HG02938 (cell line): ENCODE measurements around the gene ADM2.
"Not testable (repeated sequence)": the region's sequence is repeated elsewhere in the genome, so short reads cannot be mapped to it uniquely, and the experiment has no call there.

Experiments
- ATAC-seq: cut with Tn5 transposase; IDR thresholded peaks from one replicate; pipeline ENCODE4 v1.9.1; 2021; ENCODE audit warnings: mild to moderate bottlenecking, moderate library complexity; ENCODE audit not compliant: unreplicated experiment

Gene ADM2, protein sequence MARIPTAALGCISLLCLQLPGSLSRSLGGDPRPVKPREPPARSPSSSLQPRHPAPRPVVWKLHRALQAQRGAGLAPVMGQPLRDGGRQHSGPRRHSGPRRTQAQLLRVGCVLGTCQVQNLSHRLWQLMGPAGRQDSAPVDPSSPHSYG

DNA sequence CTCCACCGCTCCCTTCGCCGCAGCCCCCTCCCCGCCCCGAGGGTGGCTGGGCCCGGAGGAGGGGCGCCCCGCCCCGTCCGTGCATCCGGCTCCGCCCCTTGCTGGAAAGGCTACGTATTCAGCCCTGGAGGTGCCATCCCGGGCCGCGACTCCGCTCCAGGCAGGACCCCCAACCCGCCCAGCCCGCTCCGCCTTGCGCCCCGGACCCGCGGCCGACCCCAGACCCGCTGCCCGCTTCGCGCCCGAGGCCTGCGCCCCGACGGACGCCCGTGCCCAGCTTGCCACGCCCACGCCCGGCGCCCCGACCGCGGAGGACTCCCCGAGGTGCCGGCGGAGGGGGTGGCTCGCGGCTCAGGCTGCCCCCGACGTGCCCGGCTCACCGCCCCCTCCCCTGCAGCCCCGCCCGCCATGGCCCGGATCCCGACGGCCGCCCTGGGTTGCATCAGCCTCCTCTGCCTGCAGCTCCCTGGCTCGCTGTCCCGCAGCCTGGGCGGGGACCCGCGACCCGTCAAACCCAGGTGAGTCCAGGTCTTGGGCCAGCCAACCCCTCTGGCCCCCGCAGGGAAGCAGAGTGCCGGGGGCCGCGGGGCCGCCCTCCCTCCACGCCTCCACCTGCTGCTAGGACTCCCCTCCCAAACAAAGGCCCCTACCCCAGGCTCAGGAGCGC is at the start of gene ADM2:
ADM2 (plus strand) TSS at position 104 of the 667 bp plus-strand sequence; CDS start at position 409, 305 bp downstream.
- no peak for ATAC-seq

DNA sequence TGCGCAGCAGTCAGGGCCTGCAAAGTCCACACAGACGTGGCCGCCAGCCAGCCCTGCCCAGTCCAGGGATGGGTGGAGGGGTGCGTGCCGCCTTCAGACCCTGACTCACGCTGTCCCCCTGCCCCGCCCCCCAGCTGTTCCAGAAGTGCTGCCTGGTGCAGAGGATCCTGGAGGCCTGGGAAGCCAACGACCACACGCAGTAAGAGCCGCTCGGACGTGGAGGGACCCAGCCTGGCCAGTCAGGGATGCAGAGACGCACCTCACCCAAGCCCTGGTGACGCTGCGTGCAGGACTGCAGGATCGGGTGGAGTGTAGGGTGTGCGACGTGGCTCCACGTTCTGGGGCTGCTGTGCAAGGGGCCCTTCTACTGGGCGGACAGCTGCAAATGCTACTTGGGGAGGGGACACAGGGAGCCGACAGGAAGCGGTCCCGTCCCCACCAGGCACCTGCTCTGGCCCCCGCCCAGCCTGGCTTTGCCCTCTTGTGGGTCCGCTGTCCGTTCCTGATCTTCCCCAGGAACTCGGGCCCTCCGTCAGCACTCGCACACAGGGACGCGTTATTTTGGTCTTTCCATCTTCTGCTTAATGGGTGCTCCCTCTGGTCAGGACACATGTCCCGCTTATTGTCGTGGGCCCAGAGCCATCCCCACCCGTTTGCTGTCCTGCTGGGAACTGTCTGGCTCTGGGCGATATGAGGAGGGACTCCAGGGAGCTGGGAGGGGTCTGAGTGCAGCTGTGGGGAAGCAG is 49.0 kb upstream of the ADM2 start:
- ATAC-seq, result no peak

DNA sequence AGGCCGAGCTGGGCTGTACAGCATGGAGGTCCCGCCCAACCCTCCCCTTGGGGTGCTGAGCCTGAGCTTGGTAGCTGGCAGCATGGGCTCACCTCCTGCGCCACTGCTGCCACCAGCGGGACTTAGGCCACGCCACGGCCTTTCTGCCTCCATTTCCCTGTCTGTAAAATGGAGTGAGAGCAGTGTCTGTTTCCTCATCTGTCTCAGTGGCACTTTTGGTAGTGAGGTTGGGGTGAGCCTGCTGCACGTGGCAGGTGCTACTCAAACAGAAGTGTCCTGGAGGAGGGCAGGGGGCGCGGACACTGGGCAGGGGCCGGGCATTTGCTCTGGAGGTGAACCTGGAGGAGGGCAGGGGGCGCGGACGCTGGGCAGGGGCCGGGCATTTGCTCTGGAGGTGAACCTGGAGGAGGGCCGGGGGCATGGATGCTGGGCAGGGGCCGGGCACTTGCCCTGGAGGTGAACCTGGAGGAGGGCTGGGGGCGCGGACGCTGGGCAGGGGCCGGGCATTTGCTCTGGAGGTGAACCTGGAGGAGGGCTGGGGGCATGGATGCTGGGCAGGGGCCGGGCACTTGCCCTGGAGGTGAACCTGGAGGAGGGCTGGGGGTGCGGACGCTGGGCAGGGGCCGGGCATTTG is 48.3 kb upstream of the ADM2 start:
- ATAC-seq, result not testable (repeated sequence)

DNA sequence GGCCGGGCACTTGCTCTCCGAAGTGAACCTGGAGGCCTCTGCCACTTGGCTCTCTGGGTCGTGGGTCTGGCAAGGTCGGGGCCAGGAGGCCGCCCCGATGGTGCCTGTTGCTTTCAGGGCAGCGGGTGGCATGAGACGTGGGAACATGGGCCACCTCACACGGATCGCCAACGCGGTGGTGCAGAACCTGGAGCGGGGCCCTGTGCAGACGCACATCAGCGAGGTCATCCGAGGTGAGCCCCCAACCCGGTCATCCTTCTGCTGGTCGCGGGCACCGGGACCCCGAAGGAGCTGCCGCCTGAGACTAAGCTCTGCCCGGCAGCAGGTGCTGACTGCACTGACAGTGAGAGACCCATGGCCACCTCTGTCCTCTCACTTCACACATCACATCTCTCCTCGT is 46.5 kb upstream of the ADM2 start:
- no peak for ATAC-seq

DNA sequence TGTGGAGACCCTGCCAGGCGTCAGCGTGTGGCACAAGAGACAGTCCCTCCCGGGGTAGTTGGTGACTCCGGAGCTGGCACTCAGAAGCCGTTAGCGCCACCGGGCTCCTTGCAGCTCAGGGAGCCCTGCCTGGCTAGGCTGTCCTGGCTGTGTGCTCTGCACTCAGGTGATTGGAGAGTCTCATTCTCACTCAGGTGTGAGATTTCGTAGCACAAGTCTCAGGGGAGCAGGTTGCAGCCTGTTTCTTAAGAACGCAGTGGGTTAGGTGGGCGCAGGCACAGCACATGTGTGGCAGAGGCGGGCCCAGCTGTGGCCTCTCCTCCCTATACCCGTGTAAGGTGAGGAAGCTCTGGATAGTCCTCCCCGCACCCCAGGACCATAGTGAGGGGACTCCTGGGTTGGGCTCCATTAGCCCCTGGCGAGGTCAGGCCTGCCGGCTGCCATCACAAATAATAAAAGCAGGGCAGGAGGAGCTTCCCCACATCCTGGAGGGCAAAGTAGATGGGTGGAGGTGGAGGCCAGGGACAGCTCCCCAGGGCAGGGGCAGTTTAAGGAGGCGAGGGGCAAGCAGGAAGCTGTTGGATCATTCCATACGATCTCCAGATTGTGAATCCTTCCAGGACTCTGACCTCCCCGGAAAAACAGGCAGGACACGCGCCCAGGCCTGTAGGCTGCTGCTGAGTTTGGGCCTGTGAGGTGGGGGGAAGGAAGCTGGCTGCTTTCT is 45.9 kb upstream of the ADM2 start:
- ATAC-seq, result no peak

DNA sequence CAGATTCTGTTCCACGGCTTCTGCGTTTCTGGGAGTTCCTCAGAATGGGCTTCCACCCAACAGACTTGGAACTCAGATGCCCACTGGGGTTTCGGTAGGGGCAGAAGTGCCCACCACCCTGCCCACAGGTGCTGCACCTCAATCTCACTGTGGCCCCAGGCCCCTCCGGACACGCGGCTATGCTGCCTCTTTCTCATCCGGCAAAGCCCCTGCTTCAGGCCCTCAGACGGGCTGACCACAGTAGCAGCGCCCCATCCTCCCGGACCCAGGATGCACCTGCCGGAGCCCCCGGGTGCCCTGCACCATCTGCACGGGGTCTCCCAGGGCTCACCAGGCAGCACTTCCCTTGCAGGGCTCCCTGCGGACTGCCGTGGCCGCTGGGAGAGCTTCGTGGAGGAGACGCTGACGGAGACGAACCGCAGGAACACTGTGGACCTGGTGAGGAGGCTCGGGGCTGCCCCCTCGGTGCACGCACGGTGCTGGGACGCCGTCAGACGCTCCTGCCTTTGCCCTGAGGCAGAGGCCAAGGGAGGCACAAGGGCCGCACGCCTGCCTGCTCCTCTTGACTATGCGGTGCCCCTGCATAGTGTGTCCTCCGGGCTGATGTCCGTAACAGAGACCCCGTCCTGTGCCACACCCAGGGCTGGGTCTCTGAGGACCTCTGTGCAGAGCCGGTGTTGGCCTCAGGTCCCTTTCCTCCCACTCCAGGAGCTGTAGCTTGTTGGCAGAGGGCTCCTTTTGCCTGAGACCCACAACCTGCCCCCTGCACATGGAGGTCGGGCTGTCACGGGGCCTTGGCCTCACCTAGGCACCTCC is 45.1 kb upstream of the ADM2 start:
- ATAC-seq, result no peak

DNA sequence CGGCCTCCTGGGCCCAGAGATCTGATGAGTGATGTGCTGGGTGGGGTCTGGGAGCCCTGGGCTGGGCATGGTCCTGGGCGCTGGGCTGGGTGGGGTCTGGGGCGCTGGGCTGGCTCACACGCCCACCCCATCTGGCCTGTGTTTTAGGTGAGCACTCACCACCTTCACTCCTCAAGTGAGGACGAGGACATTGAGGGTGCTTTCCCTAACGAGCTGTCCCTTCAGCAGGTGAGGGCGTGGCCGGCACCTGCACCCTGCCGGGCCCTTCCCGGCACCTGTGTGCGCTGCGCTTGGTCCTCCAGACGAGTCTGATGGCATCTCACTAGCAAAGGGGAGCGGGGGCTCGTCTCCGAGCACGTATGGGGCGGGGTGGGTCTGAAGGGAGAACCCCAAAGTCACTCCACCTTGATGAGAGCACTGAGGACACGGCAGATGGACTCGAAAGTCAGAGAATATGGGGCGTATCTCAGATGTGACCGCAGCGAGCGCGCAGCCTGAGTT is 44.5 kb upstream of the ADM2 start:
- no peak for ATAC-seq

DNA sequence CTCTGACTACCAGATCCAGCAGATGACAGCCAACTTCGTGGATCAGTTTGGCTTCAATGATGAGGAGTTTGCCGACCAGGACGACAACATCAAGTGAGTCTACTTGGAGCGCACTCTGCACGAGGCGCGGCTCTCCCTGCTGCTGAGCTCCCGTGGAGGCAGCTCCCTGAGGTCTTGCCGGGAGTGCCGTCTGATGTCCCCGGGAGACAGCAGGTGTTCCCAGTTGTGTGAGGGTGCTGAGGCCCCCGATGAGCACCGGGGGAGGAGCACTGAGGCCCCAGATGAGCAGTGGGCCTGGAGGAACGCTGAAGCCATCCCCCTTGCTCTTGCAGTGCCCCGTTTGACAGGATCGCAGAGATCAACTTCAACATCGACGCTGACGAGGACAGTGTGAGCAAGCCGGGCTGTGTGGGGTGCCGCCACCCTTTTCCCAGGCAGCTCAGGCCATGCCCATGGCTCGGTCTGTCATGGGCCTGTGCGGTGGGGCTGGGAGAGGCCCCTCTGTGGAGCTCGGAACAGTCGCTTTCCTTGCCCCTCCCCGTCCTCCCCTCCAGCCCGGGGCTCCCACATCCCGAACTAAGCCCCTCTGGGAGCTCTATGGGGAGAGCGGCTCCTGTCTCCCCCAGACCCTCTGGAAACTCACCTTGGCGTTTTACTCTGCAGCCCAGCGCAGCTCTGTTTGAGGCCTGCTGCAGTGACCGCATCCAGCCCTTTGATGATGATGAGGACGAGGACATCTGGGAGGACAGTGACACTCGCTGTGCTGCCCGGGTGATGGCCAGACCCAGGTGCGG is 43.6 kb upstream of the ADM2 start:
- ATAC-seq, result no peak

DNA sequence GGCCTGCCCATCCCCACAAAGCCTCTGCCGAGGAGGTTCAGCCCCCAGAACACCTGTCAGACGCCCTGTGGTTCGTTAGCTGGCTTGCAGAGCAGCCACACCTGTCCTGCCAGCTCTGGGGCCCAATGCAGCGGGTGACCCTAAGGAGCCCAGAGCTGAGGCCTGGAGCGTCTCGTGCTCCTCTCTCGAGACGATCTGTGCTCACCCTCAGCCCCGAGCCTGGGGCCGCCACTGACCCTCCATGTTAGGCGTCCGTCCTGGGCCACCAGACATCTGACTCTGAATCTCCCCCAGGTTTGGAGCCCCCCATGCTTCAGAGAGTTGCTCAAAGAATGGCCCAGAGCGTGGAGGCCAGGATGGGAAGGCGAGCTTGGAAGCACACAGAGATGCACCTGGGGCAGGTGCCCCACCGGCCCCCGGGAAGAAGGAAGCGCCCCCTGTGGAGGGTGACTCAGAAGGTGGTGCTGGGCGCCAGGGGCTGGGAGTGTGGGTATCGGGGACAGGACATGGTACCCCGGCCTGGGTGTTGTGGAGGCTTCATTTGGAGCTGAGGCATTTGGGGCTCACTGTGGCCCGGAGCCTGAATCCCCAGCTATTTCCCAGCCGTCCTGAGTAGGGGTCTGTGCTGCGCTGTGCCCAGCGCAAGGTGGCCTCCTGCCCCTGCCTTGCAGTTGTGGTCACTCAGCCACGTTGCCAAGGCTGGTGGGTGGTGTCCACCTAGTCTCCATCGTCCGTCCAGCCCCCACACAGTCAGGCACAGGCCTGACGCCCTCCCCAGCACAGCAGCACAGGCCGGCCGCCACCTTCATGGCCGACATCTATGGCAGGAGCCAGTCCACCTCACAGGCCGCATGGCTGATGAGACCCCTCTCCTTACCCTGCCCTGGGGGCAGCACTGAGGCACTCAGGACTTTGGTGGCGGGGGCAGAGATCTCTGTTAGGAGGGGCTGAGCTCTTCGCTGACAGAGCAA is 42.8 kb upstream of the ADM2 start:
- no peak for ATAC-seq

DNA sequence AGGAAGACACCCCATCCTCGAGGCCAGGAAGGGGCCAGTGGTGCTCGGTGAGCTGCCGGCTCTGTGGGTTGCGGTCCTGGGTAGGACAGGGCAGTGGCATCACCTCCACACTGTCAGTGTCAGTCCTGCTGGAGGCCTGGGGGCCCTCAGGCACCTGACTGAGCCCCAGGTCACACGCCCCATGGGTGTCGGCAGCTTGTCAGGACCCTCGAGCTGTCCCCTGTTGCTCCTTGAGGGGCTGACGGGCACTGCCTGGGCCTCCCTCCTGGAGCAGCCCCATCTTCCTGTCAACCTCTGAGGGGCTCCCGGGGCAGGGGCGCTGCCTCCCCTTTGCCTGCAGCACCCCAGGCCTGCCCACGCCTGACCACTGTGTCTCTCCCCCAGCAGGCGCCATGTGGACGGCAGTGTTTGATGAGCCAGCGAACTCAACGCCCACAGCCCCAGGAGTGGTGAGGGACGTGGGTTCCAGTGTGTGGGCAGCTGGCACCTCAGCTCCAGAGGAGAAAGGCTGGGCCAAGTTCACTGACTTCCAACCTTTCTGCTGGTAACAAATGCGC is 42.0 kb upstream of the ADM2 start:
- no peak for ATAC-seq

DNA sequence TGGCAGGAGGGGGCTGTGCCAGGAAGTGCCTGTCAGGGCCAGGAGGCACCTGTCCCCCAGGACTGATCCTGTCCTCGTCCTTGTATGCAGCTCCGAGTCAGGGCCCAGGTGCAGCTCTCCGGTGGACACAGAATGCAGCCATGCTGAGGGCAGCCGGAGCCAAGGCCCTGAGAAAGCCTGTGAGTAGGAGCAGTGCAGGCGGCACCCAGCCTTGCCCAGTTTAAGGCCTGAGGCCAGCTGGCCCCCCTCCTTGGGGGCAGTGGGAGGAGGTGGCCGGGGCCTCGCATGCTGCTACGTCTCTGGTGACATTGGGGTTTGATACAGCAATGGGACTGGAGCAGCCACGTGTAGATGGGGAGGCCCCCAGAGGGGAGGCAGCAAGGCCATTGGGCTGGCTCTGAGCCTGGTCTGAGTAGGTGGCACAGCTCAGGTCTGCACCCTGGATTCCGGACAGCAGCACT is 41.4 kb upstream of the ADM2 start:
- no peak for ATAC-seq

DNA sequence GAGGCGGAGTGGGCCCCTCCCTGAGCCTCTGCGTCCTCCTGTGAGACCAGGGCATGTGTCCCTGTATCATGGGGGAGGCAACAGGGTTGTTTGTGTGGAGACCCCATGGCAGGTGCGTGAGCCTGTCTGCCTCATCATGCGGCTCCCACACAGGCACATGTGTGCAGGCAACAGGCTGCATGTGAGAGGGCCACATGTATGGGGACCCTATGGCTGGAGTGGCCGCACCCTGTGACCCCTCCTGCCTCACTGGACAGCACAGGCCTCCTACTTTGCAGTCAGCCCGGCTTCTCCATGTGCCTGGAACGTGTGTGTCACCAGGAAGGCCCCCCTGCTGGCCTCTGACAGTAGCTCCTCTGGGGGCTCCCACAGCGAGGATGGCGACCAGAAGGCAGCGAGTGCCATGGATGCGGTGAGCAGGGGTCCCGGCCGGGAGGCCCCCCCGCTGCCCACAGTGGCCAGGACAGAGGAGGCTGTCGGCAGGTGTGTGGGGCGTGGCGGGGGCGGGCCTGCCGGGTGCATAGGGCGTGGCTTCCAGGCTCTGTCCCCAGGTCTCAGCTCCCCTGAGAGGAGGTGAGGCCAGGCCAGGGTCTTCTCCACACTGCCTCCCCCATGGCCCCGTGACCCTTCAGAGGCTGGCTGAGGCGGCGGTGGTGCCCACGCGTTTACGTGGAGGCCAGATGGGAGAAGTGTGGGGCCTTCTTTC is 40.6 kb upstream of the ADM2 start:
- no peak for ATAC-seq

DNA sequence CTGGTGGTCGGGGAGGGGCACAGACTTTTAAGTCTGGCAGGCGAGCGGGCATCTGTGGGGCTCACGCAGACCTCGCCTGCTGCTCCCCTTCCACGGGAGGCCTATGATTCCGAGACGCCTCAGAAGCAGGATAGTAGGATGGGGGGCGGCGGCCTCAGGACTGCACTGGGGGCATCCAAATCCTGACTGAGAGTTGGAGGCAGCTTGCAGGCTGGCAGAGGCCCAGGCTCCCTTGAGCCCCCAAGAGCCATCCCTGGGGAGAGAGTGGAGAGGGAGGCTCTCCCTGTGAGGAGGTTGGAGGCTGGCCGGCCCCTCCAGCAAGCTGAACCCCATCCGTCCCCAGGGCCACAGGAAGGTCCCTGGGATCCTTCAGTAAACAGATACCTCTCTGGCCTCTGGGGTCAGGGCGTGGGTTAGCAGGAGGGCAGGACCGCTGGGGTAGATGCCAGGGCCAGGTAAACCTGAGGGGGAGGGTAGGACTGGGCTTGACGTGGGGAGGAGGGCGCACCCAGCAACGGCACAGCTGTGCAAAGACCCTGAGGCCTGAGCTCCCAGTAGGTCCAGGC is 39.8 kb upstream of the ADM2 start:
- no peak for ATAC-seq

DNA sequence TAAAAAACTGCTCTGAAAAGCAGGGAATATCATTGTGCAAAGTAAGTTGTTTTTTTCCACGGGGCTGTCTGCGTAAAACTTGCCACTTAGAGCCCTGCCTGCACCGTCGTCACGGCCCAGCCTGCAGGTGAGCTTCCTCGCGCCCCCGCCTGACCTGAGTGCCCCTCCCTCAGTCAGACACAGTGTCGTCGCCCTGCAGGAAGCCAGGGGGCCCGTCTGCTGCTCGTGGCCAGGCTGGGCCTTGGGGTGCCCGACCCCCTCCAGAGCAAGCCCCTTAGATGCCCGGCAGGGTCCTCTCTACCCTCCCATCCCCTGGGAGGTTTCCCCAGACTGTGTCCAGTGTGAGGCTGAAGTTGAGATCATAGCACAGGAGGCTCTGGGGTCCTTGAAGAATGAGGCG is 38.1 kb upstream of the ADM2 start:
- ATAC-seq, result no peak

DNA sequence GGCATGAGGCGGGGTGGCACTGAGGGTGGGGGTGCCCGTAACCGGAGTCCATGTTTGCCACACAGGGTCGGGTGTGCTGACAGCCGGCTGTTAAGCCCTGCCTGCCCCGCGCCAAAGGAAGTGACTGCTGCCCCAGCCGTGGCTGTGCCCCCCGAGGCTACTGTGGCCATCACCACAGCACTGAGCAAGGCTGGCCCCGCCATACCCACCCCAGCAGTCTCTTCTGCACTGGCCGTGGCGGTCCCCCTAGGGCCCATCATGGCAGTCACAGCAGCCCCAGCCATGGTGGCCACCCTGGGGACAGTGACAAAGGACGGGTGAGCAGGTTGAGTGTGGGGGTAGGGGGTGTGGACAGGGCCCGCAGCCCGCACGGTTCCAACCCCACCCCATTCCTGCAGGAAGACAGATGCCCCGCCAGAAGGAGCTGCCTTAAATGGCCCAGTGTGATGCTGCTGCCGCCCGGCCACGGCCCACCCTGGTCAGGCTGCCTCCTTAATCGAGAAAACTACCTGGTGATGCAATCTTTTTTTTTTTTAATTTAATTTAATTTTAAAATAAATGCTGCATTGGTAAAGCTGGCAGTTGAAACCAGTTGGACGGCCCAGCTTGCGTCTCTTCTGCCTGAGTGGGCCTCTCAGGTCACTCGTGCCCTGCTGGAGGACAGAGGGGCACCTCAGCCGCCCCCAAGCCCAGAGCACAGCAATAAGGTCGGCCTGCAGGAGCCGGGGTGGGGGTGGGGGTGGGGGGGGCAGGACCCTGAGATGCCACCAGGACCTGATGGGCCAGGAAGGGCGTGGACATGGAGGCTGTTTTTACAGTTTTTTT is 37.3 kb upstream of the ADM2 start:
- ATAC-seq, result no peak

DNA sequence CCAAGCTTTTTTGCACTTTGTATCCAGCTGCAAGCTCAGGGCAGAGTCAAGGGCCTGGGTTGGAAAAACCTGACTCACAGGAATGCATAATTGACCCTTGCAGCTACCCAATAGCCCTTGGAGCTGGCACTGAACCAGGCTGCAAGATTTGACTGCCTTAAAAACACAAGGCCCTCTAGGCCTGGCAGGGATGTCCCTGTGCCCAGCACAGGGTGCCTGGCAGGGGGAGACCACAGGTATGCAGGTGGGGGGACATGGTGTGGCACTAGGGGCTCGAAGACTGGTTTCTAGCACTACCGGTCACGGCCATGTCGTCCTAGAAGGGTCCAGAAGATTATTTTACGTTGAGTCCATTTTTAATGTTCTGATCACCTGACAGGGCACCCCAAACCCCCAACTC is 36.7 kb upstream of the ADM2 start:
- no peak for ATAC-seq
